Activated CD4-positive, alpha-beta T cell treated with anti-CD3 and anti-CD28 coated beads, Interleukin-2, amount 10 ng/mL, durations not matched to agents 24 days and 14 days (primary cell): ENCODE data around the gene RFX4. TPM values are rescaled to one million over a fixed set of nuclear protein-coding genes. Genes with fewer than 3 reads are reported as not detected.

ENCODE experiments used
- DNase-seq: peaks from one replicate; pipeline ENCODE4 v3.0.0; 2022
- H3K27ac Mint-ChIP-seq: one replicate; pipeline ENCODE4 v1.8.0; 2022; ENCODE audit warnings: mild to moderate bottlenecking, mixed read lengths
- H3K27me3 Mint-ChIP-seq: one replicate; pipeline ENCODE4 v1.8.0; 2022; ENCODE audit warnings: mixed read lengths
- H3K36me3 Mint-ChIP-seq: one replicate; pipeline ENCODE4 v1.8.0; 2022; ENCODE audit warnings: low read depth, mild to moderate bottlenecking, mixed read lengths
- H3K4me1 Mint-ChIP-seq: one replicate; pipeline ENCODE4 v1.8.0; 2021; ENCODE audit warnings: mixed read lengths
- H3K4me3 Mint-ChIP-seq: one replicate; pipeline ENCODE4 v1.8.0; 2022; ENCODE audit warnings: mild to moderate bottlenecking, moderate library complexity, mixed read lengths
- H3K9me3 Mint-ChIP-seq: one replicate; pipeline ENCODE4 v1.8.0; 2021; ENCODE audit warnings: mixed read lengths
- intact Hi-C: fragments of 100-400 bp; cut with micrococcal nuclease; formaldehyde crosslinking; loops from one replicate; pipeline ENCODE4 v1.15.1; 2023
- total RNA-seq: library from RNA; stranded (reverse); gene quantifications from 2 replicates; pipeline ENCODE4 v1.2.3, GENCODE V29; 2022

Gene RFX4
- total RNA-seq, 1 donor from 2014 or later: not detected

GRCh38 chr12:106801167-106801708, 218.4 kb downstream of the RFX4 start:
- intact Hi-C loops: no loop called here
- Mint-ChIP-seq H3K4me3 (no peak overlapping the region), H3K27me3 (no peaks in the 10 kb centered on the region), H3K36me3 (peaks cover 16% of the 10 kb centered on the region), H3K27ac (no peak overlapping the region), H3K9me3 (no peaks in the 10 kb centered on the region), H3K4me1 (no peaks in the 10 kb centered on the region)
- DNase-seq: no peak

- Mint-ChIP-seq H3K36me3 (peaks cover 15% of the 10 kb centered on the region), H3K27ac (no peak overlapping the region), H3K4me3 (no peak overlapping the region), H3K4me1 (no peaks in the 10 kb centered on the region), H3K9me3 (no peaks in the 10 kb centered on the region), H3K27me3 (no peaks in the 10 kb centered on the region)
- intact Hi-C loops: no loop called here
- DNase-seq: no peak
Observed at GRCh38 chr12:106801830-106802533, 219.2 kb downstream of the RFX4 start.

GRCh38 chr12:106804668-106805067, 221.9 kb downstream of the RFX4 start:
- H3K36me3 Mint-ChIP-seq: peaks cover 14% of the 10 kb centered on the region
- H3K4me3 Mint-ChIP-seq: no peak overlapping the region
- H3K4me1 Mint-ChIP-seq: no peaks in the 10 kb centered on the region
- no peaks in the 10 kb centered on the region for H3K9me3 Mint-ChIP-seq
- H3K27ac Mint-ChIP-seq: no peak overlapping the region
- DNase-seq: no peak
- intact Hi-C loops: no loop called here
- no peaks in the 10 kb centered on the region for H3K27me3 Mint-ChIP-seq

Other genes starting within 250 kb of the RFX4 start
- 12.1 and 13.1 TPM in 2 replicates for gene POLR3B, start 225.3 kb upstream of the RFX4 start, total RNA-seq
- gene RIC8B, start 191.7 kb downstream of the RFX4 start, total RNA-seq: 13.6 and 14.9 TPM in 2 replicates